Stimulated activated naive CD4-positive, alpha-beta T cell (primary cell): ENCODE data around the gene SYK.

Experiments
- DNase-seq, 6 experiments: peaks; one replicate each; lab custom pipeline; 2025; lab: John Stamatoyannopoulos, UW

The SYK gene

DNA sequence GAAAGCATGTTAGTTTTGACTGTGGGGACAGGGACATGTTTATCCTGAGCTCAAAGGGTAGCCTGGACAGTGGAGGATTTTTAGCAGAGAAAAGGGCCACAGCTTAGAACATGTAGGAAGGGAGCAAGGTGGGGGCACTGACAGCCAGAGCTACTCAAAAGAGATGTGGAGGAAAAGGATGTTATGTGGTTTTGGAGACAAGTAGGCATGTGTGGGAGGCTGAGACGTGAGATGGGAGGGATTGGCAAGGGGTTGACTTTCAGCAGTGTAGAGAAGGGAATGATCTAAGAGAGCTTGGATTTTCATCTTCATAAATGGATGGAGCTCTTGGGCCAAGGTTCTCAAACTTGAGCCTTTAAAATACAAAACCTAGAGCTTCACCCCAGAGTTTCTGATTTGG, 24.0 kb downstream of the SYK start:
- no peak for DNase-seq

DNA sequence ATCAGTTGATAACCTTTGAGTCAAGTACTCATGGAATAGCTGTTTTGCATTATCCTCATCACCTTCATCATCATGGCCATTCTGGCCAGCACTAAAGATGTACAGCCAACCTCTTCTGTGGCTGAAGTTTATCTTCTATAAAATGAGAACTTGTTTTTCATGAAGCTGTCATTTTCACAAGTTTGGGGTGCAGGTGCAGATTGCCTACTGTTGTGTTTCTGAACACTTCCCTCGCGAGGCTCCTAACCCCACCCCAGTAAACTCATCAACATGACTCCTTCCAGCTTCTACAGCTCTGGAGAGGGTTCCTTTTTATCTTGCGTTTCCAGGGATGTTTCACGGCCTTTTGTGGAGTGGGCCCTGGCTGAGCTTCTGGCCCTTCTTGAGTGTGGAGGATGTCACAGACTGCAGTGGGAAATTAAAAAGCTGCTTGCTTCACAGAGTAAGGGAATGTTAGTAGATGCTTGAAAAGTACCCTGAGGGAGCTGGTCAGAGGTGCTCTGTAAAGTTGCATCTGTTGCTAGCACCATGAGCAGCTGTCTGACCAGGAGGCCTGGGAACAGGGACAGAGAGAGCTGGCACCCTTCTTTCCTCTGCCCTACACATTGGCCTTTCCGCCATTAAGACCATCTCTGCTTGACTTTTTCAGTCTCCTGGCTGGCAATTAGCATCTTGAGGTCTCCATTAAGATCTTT, 24.9 kb downstream of the SYK start:
- DNase-seq = no peak

DNA sequence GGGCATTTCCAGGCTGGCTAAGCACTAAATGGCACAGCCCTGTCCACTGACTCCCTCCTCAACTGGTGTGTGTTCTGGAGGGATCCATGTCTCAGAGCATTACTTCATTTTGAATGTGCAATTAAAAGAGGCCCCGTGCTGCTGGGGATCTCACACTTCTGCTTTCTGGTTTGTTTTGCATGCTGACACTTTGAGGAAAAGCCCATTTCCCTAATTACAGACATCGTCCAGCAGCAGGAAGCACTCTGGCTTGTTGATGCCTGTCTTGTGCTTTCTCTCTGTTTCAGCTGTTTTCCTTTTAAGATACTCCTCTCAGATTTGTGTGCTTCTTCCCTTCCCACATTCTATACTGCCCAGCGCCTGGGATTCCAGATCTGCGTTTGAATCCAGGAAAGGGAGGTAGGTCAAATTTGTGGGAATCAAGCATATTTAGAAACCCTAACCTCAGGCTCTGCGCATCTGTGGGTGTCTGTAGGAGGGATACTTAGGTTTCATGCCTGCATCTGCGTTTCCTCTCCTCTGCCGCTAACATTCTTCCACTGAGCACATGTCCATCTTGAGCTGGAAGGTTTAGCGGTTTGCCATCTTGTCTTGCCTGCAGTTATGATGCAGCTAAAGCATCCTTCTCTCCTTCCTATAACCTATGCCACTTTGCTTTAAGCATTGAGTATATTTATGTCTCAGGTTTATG, 25.7 kb downstream of the SYK start:
- DNase-seq = no peak

DNA sequence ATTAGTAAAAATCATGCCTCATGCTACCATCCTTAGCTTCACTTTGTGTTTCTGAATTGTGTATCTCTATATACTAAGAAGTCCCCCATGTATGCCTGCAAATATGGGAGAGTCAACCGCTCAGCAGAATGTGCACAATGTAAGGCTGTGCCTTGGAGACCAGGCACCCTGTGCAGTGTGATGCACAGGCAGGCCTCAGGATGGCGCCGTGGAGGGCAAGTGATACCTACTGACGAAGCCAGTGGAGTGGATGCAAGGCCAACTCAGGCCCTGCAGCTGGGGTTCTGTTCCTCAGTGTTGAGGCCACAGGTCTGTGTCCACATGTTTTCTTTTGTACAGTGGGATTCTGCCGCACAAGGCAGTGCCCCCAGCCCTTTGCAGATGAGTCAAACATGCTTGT, 28.4 kb downstream of the SYK start:
- no peak for DNase-seq

DNA sequence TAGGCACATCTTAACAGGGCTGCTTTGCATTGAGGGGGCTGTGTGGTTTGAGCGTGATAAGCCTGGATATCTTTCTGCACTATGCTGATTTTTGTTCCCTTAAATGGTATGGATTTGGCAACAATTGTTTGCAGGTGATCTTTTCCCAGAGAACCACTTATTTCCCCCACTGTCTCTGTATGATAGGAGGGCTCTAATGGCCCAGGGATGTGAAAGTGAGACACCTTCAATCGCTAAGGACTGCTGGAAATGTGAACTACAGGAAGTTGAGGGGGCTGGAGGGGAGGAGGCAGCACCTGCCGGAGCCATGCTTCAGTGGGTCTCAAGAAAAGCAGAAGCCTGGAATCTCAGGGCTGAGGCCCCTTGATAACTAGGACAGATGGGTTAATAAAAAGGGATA, 29.4 kb downstream of the SYK start:
- no peak for DNase-seq

DNA sequence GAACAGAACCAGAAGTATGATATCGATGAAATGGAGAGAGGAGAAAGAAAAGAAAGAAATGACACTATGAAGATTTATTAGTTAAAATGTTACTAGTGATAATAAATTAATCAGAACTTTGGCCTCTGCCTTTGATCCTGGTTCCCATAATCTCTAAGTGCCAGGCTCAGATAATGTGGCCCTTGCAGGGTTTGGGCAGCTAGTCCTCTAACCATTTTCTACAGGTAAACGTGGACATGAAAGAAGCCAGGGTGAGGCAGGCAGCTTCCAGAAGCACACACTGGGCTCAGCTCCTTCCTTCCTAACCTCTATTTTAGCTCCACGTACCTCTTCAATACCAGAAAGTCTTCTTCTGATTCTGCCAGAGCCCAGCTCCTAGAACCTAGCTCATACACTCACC, 30.6 kb downstream of the SYK start:
- no peak for DNase-seq

DNA sequence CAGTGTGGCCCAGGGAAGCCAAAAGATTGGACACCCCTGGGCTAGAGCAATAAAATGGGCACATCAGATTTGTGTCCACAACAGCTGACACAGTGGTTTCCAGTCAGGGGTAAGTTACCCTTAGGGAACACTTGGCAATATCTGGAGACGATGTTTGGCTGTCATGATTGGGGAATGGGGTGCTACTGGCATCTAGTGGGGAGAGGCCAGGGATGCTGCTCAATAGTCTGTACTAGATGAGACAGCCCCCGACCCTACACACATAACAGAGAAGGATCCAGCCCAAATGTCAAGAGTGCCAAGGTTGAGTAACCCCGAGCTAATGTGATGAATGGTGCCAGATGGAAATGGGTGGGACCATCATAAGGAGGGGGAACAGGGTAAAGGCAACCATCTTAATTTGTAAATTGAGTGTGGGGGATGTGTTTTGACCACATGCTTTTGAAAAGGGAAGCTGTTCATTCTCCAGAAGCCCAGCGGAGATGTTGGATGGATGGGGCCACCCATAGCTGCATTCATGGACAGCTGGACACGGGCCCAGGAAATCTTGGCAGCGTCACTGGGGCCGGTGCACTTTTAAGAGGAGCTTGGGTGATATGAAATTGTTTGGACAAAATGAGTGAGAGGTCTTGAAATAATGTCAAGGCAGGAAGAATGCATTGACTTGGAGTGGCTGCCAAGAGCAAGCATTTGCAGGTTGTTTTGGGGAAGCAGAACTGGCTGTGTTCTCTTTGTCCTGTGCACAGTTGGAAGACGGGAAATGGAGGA, 33.4 kb downstream of the SYK start:
- no peak for DNase-seq

DNA sequence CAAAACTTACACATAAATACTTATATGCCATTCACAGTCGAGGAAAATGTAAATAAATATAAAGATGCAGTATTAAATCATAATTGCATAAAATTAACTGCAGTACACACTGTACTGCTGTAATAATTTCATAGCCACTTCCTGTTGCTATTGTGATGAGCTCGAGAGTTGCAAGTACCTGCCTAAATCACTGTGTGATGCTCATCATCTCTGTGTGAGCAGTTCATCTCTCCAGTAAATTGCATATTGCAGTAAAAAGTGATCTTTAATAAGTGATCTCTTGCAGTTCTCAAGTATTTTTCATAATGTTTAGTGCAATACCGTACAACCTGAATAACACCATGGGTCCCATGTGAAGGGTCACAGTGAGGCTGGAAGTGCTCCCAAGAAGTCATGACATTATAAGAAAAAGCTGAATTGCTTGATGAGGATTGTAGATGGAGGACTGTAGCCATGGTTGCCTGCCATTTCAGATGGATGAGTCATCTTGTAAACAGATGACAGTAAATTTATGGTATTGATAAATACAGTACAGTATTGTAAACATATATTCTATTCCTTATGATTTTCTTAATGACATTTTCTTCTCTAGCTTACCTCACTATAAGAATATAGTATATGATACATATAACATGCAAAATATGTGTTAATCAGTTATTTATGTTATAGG, 34.9 kb downstream of the SYK start:
- no peak for DNase-seq

DNA sequence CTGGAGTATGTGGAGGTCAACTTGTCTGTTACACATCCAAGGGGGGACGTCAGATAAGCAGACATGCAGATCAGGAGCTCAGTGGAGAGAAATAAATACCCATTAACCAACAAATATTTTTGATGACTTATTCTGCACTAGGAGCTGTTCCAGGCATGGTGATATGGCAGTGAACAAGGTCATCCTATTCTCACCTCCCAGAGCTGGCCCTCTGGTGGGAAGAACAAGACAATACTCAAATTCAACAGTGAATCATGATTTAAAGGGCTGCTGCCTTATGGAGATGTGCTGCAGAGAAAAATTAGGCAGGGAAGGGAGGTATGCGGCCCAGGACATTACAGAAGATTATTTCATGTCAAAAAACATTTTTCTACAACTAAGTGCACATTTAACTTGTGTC, 36.5 kb downstream of the SYK start:
- no peak for DNase-seq

DNA sequence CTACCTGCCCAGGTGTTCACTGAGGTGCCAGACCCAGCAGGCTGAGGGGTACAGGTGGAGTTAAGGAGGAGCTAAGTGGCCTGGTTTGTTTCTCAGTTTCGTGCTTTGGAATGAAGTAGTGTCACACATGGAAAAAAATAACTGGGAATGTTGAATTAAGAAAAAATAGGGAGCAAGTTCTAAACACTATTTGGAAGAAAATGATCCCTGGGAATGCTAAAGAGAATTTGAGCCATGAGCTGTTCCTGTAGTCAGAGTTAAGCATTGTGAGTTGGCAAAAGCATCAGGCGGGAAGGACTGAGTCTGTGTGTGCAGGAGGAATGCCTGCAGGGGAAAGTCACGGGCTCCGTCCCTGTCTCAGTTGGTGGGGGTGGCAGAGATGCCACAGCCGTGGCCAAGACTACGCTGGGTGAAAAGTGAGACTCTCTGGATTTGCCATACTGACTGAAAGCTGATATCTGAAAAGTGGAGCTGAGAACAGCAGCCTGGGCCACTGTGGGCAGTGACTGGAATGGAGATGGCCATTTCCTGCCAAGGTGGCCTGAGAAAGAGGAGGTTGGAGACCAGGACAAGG, 37.0 kb downstream of the SYK start:
- no peak for DNase-seq

DNA sequence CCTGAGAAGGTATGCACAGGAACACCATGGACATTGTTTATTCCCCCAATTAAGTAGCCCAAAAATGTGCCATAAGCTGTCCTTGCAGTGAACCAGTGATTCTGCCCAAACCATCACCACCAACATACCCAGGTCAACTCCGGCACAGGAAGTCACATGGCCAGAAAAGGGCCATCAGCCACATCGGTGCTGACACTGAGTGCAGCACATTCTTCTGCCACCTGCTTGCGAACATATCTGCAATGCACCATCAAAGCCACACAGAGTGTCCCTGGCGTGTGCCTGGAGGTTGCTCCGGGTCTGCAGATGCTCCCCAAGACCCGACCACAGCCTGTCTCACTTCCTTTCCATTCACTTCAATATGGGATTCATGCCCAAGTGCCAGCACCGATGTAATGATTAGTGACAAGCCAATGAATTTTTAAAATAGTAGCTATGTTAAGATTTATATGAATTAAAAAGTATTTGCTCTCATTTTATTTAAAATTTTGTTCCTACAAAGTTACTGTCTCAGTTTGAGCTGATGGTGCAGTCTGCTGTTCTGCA, 37.6 kb downstream of the SYK start:
- no peak for DNase-seq

DNA sequence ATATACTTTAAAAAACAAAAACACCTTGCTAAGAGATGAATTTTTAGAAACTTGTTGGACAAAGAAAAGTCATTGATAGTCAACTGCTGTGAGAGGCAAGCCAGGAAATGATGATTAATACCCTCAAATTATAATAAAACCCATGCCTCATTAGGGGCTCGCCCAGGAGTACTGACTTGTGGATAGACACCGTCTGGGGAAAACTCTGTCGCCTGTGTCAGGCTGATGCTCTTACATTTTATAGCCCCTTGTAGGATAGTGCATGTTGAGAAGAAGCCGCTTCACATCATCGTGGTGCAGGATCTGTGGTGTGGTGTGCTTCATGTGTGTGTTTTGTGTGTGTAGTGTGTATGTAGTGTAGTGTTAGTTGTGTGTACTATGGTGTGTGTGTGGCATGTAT, 39.1 kb downstream of the SYK start:
- no peak for DNase-seq

DNA sequence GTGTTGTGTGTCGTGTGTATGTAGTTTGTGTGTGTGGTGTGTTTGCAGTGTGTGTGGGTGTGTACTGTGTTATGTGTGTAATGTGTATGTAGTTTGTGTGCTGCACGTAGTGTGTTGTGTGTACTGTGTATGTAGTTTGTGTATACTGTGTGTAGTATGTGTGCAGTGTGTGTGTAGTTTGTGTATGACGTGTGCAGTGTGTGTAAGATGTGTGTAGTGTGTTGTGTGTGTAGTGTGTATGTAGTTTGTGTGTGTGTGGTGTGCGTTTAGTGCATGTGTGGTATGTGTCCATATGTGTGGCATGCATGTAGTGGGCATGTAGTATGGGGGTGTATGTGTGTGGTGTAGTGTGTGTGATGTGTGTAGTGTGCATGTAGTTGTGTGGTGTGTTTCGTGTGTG, 39.6 kb downstream of the SYK start:
- DNase-seq = no peak

DNA sequence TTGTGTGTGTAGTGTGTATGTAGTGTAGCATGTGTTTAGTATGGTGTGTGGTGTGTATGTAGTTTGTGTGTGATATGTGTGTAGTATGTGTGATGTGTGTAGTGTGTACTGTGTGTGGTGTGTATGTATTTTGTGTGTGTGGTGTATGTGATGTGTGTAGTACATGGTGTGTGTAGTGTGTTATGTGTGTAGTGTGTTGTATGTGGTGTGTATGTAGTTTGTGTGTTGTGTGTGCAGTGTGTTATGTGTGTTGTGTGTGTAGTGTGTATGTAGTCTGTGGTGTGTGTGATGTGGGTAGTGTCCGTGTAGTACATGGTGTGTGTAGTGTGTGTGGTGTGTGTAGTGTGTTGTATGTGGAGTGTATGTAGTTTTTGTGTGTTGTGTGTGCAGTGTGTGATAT, 40.0 kb downstream of the SYK start:
- no peak for DNase-seq

DNA sequence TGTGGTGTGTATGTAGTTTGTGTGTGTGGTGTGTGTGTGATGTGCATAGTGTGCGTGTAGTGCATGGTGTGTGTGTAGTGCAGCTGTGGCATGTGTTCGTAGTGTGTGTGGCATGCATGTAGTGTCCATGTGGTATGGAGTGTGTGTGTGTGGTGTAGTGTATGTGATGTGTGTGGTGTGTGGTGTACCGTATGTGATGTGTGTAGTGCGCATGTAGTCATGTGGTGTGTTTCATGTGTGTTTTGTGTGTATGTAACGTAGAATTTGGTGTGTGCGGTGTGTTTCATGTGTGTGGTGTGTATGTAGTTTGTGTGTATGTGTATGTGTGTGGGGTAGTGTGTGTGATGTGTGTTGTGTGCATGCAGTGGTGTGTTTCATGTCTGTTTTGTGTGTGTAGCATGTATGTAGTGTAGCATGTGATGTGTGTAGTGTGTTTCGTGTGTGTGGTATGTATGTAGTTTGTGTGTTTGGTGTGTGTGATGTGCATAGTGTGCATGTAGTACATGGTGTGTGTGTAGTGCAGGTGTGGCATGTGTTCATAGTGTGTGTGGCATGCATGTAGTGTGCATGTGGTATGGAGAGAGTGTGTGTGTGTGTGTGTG, 40.7 kb downstream of the SYK start:
- DNase-seq = no peak

DNA sequence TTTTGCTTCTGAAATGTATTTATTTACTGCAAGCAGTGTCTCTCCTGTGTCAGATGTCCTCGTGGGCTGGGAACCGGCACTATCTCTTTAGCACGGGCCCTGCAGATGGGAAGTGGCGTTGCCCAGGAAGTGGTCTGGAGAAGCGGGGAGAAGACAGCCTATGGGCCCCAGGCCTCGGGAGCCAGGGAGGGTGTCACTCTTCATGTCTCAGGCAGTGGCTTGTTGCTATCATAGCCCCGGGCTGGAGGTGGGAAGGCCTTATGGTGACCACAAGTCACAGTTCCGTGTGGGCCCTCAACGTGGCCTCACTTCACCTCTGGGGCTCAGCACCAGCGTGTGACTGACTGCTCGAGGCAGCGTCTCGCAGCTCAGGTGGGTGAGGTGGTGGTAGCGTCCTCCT, 41.4 kb downstream of the SYK start:
- DNase-seq = no peak

DNA sequence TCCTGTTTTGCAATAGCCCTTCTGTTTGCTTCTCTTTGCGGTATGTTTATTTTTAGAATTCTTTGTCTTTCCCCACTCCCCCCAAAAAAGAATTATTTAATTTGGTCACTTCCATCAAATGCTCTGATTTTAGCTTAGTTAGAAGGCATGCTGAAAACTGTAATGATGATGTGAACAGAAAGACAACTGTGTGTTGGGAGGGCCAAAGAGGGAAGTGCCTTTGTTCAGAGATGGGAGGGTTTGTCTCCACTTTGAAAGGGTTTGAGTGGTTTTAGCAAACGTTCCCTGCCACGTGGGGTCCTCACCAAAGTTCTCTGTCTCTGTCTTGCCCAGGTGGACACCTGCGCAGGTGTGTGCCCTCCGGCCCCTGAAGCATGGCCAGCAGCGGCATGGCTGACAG, 41.9 kb downstream of the SYK start:
- no peak for DNase-seq

DNA sequence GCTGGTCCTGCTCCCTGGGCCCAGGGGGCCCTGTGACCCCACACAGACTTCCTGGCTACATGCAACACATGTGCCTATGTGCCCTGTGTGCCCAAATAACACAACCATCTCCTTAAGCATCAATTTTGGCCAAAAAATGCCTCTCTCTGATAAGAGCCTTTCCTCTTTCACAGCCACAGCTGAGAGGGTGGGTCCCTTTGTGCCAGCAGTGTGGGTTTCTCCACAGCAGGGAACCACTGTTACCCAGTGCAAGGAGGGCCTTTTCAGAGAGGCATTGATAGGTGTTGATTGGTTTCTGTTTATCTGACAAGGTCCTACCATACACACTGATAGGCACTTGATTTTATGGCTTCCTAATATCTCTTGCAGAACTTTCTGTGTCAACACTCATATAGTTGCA, 42.7 kb downstream of the SYK start:
- no peak for DNase-seq

DNA sequence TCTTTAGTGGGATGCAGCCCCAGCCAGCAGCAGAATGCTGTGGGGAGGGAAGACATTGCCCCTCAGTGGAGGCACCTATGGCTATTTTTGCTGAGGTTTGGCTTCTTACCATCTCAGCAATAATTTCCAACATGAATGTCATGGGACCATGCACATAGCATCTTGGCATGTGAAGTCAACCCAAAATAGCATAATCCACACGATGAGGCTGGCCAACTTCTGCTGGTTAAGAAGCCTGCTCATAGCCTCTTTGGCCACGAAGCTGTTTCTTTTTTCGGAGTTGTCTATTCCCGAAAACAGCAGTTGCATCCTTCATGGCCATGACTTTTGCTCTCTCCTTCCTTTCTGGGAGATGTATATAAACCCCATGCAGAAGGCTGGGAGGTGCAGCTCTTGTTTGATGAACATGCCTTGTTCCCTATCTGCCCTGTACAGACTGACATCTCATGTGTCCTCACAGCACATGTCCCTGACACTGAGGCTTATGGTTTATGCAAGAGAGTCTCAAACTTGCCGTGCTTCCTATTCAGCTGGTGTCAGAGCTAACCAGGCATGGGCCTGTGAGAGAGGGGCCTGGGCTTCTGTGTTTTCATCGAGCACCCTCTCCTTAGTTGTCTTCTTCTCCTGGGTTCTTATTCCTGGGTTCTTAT, 45.3 kb downstream of the SYK start:
- DNase-seq = no peak

DNA sequence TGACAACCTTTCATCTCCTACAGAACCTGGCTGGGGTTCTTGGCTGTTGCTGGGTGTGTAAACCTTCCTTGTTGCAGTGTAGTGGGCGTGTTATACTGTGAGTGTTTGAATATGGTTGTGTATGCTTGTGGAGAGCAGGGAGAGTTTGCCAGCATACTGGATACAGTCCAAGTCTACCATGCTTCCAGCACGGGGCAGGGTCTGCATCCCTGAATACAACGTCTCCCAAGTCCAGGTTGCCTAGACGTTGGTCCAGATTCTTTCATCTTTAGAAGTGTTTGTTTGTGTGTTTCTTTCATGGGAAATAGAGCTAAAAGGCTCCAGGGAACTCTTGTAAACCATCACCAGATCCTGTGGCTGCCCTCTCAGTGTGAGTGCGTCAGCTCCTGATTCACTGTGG, 46.4 kb downstream of the SYK start:
- no peak for DNase-seq

DNA sequence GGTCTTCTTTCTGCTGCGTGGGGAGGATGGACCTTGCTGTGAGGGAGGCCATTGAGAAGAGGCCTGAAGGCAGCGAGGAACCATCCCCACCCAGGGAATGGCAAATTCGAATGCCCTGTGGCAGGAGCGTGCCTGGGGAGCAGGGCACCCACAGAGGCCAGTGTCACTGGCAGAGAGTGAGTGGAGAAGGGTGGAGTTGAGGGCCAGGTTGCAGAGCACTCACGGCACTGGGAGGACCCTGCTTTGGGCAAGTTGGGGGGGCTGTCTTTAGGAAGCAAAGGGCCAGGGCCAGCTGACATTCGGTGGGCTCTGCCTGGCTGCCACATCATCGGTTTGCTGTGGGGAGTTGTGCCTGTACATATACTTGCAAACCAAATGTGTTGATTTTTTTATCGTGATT, 47.2 kb downstream of the SYK start:
- no peak for DNase-seq
